ENCODE results near the gene TEDDM1.

The TEDDM1 gene

GRCh38 chr1:182386980-182387379, 13.5 kb downstream of the TEDDM1 start:
- H3K4me3 ChIP-seq (ENCODE audit: low read depth, low read length), result no peak overlapping the region
- POLR2A ChIA-PET, result no interaction called here
- CTCF ChIA-PET, result no interaction called here
- TF ChIP-seq CTCF (IDR thresholded peaks at IDR 0.05; ENCODE audit: insufficient read depth, low read length, missing control alignments), result no peak
- DNase-seq (ENCODE audit: low read depth, low spot score), result no peak

- no peak for DNase-seq (ENCODE audit: low read depth, low spot score)
- ChIA-PET CTCF (no interaction called here), POLR2A (no interaction called here)
- no peak overlapping the region for H3K4me3 ChIP-seq (ENCODE audit: low read depth, low read length)
- TF ChIP-seq CTCF (IDR thresholded peaks at IDR 0.05; ENCODE audit: insufficient read depth, low read length, missing control alignments), result no peak
These were observed 14.3 kb downstream of the TEDDM1 start for GRCh38 chr1:182385885-182386853.

GRCh38 chr1:182384387-182384960, 16.0 kb downstream of the TEDDM1 start:
- DNase-seq (ENCODE audit: low read depth, low spot score), result no peak
- H3K4me3 ChIP-seq (ENCODE audit: low read depth, low read length), result no peak overlapping the region
- CTCF ChIA-PET, result interaction anchor here (1.0 kb wide), 1 partner anchor 241 kb away, joined by 3 read pairs; no protein-coding TSS in a partner anchor
- TF ChIP-seq CTCF (IDR thresholded peaks at IDR 0.05; ENCODE audit: insufficient read depth, low read length, missing control alignments), result no peak
- POLR2A ChIA-PET, result no interaction called here

- no peak overlapping the region for H3K4me3 ChIP-seq (ENCODE audit: low read depth, low read length)
- ChIA-PET CTCF (interaction anchor here (1.0 to 3.1 kb wide), 2 partner anchors 12 to 240 kb away, joined by 3 to 14 read pairs; no protein-coding TSS in a partner anchor), POLR2A (no interaction called here)
- DNase-seq (ENCODE audit: low read depth, low spot score), result no peak
- no peak for TF ChIP-seq CTCF (IDR thresholded peaks at IDR 0.05; ENCODE audit: insufficient read depth, low read length, missing control alignments)
These were observed 16.5 kb downstream of the TEDDM1 start for GRCh38 chr1:182383934-182384333.

- H3K4me3 ChIP-seq (ENCODE audit: low read depth, low read length), result no peak overlapping the region
- DNase-seq (ENCODE audit: low read depth, low spot score), result no peak
- POLR2A ChIA-PET, result interaction anchor here (1.0 kb wide), 1 partner anchor 9 kb away, joined by 3 read pairs; no protein-coding TSS in a partner anchor
- CTCF ChIA-PET, result interaction anchor here (1.0 to 3.1 kb wide), 2 partner anchors 13 to 240 kb away, joined by 3 to 14 read pairs; no protein-coding TSS in a partner anchor
- no peak for TF ChIP-seq CTCF (IDR thresholded peaks at IDR 0.05; ENCODE audit: insufficient read depth, low read length, missing control alignments)
These were observed 17.3 kb downstream of the TEDDM1 start for GRCh38 chr1:182383037-182383661.

Measured in AG04449 (cell line).